ENCODE data around the gene SLC23A2. TPM values are rescaled to one million over a fixed set of nuclear protein-coding genes. Genes with fewer than 3 reads are reported as not detected.

SLC23A2 gene
- total and polyA plus RNA-seq, 7 donors, result 0.60 to 15.2 (median 10.9) TPM

DNA sequence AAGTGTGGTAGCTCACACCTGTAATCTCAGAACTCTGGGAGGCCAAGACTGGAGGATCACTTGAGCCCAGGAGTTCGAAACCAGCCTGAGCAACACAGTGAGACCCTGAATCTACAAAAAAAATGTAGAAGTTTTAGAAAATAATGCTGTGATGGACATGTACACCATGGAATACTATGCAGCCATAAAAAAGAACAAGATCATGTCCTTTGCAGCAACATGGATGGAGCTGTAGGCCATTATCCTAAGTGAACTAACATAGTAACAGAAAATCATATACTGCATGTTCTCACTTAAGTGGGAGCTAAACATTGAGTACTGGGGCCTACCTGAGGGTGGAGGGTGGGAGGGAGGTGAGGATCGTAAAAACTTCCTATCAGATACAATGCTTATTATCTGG is 168.8 kb downstream of the SLC23A2 start:
- H3K36me3 ChIP-seq, result no peaks in the 10 kb centered on the region
- intact Hi-C loops (cut with DNase I), result no loop called here
- TF ChIP-seq EP300 (IDR thresholded peaks at IDR 0.05), result no peak
- H3K4me3 ChIP-seq, result no peak overlapping the region
- H3K9me3 ChIP-seq, result no peaks in the 10 kb centered on the region
- no peaks in the 10 kb centered on the region for H3K27me3 ChIP-seq
- 85 to 92% methylated on average over 2 of the region's 2 CpGs for WGBS, 2 donors
- no peak overlapping the region for H3K27ac ChIP-seq
- H3K4me1 ChIP-seq, result peaks cover 0 to 34% (median 13%) of the 10 kb centered on the region in 4 donors
- DNase-seq, result peak; percentile 17

DNA sequence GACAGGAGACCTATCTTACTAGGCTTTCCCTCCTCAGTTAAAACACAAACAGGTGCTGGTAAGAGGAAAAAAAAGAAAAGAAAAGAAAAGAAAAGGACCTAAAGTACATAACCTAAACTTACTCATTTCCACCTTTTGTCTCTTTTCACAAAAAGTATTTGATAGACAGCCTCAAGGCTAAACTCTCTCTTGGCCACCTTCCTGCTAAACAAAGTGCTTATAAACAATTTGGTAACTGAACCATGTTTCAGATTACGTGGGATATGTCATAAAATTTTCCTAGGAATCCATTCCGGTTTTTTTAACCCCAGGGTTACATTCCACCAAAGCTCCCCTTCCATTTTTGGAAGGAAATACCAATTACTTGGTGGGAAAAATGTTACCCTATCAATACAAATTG is 170.6 kb downstream of the SLC23A2 start:
- intact Hi-C loops (cut with DNase I), result no loop called here
- no peak for DNase-seq
- H3K27ac ChIP-seq, result no peak overlapping the region

DNA sequence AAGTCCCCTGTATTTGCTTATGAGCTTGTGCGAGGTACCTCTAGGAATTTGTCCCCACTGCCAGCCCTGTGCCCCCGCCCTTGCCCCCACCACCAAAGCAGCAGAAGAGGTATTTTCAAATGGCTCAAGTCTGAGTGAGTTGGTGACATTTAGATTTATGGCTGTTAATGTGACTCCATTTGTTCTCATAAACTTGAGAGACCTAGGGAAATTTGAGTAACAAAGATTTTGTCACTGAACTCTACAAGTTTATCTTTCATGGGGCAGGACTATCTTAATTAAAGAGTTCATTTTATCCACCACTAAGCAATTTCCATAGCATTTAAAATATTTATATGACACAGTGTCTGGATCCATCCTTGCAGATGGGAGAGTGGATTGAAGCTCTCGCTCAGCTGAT is 171.1 kb downstream of the SLC23A2 start:
- TF ChIP-seq, protein P1, sequence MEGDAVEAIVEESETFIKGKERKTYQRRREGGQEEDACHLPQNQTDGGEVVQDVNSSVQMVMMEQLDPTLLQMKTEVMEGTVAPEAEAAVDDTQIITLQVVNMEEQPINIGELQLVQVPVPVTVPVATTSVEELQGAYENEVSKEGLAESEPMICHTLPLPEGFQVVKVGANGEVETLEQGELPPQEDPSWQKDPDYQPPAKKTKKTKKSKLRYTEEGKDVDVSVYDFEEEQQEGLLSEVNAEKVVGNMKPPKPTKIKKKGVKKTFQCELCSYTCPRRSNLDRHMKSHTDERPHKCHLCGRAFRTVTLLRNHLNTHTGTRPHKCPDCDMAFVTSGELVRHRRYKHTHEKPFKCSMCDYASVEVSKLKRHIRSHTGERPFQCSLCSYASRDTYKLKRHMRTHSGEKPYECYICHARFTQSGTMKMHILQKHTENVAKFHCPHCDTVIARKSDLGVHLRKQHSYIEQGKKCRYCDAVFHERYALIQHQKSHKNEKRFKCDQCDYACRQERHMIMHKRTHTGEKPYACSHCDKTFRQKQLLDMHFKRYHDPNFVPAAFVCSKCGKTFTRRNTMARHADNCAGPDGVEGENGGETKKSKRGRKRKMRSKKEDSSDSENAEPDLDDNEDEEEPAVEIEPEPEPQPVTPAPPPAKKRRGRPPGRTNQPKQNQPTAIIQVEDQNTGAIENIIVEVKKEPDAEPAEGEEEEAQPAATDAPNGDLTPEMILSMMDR (IDR thresholded peaks at IDR 0.05), result no peak
- TF ChIP-seq POLR2A (IDR thresholded peaks at IDR 0.05) (no peak), POLR2AphosphoS5 (IDR thresholded peaks at IDR 0.05) (no peak), EP300 (IDR thresholded peaks at IDR 0.05) (no peak)
- no peaks in the 10 kb centered on the region for H3K36me3 ChIP-seq
- DNase-seq, result peak; percentile 27
- H3K9me3 ChIP-seq, result no peaks in the 10 kb centered on the region
- 61 to 73% methylated on average over 3 of the region's 3 CpGs for WGBS, 2 donors
- no peak overlapping the region for H3K27ac ChIP-seq
- H3K4me3 ChIP-seq, result no peak overlapping the region
- intact Hi-C loops (cut with DNase I), result no loop called here
- H3K27me3 ChIP-seq, result no peaks in the 10 kb centered on the region
- H3K4me1 ChIP-seq, result peaks cover 0 to 15% (median 2%) of the 10 kb centered on the region in 4 donors

More for the DNA sequence above, 170.6 kb downstream of the SLC23A2 start:
- Histone ChIP-seq H3K4me1 (peaks cover 0 to 19% (median 7%) of the 10 kb centered on the region in 4 donors), H3K4me3 (no peak overlapping the region), H3K36me3 (no peaks in the 10 kb centered on the region), H3K27me3 (no peaks in the 10 kb centered on the region), H3K9me3 (no peaks in the 10 kb centered on the region)
- 42 to 68% methylated on average over 2 of the region's 2 CpGs for WGBS, 2 donors
- no peak for TF ChIP-seq POLR2A (IDR thresholded peaks at IDR 0.05)

DNA sequence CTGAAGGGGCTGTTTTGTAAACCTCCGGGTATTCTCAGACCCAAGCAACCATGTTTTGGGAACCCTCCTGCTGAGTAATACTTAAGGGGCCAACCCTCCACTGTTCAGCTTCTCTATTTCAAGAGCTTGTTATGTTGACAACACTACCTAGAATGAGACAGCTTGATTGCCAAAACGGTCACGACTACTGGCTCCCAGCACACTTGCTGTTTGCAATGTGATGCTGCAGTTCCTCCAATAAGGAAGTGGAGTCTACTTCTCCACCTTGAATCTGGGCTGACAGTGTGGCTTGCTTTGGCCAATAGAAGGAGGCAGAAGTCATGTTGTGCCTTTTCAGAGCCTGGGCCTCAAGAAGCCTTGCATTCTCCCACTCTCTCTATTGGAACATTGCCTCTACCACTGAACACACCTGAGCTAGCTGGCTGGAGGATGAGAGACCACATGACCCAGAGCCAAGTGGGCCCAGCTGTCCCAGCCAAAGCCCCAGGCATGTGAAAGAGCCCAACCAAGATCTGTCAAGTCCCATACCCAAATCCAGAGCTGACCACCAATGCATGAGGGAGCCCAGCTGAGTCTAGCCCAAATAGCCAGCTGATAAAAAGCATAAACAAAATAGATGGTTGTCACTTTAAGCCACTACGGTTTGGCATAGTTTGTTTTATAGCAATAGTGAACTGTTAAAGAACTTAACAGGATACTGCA is 171.6 kb downstream of the SLC23A2 start:
- Histone ChIP-seq H3K9me3 (no peaks in the 10 kb centered on the region), H3K36me3 (no peaks in the 10 kb centered on the region), H3K27me3 (no peaks in the 10 kb centered on the region), H3K27ac (no peak overlapping the region), H3K4me1 (peaks cover 0 to 15% (median 0%) of the 10 kb centered on the region in 4 donors), H3K4me3 (no peak overlapping the region)
- intact Hi-C loops (cut with DNase I), result no loop called here
- peak; percentile 56 for DNase-seq
- TF ChIP-seq EP300 (IDR thresholded peaks at IDR 0.05) (no peak), POLR2A (IDR thresholded peaks at IDR 0.05) (no peak), POLR2AphosphoS5 (IDR thresholded peaks at IDR 0.05) (no peak)
- TF ChIP-seq, protein P1 (IDR thresholded peaks at IDR 0.05), result no peak
- WGBS, 2 donors, result 43 to 46% methylated on average over 4 of the region's 4 CpGs

DNA sequence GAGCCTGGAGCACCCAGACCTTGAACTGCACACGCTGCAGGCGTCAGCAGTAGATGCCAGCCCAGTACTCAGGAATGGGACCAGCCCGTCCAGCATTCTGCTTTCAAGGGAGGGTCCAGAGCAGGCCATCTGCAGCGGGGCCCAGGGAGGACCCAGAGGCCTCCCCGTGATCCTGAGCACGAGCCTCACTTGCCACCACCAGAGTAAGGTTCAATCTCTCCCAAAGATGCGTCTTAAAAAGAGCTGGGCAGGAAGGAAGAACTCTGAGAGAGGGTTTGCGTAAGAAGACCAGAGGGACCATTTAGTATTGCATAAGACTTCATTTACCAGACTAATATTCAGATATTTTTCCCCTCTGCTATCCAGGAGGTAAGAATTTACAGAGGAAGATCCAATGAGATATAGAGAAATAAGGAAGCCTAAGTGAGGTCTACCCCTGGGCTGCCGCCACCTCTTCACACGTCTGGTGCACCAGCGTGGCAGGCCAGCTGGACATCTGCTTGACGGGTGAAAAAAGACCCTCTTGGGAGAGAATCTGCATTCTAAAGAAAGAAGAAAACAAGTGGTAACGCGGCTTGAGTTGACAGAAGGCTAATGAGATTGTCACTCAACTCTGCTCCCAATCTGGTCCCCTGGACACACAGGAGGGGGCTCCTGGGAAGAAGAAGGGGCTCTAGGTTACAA is 172.3 kb downstream of the SLC23A2 start:
- no peaks in the 10 kb centered on the region for H3K27me3 ChIP-seq
- 86 to 91% methylated on average over 14 of the region's 14 CpGs for WGBS, 2 donors
- DNase-seq, result peak; percentile 58
- no peak overlapping the region for H3K4me3 ChIP-seq
- no peaks in the 10 kb centered on the region for H3K9me3 ChIP-seq
- peak overlapping the region in 2 of 4 donors; percentile 30 to 53 for H3K27ac ChIP-seq
- intact Hi-C loops (cut with DNase I), result no loop called here
- H3K36me3 ChIP-seq, result no peaks in the 10 kb centered on the region
- peaks cover 0 to 22% (median 5%) of the 10 kb centered on the region in 4 donors for H3K4me1 ChIP-seq
- TF ChIP-seq POLR2A (IDR thresholded peaks at IDR 0.05) (no peak), EP300 (IDR thresholded peaks at IDR 0.05) (no peak), POLR2AphosphoS5 (IDR thresholded peaks at IDR 0.05) (no peak)
- TF ChIP-seq, protein P1 (IDR thresholded peaks at IDR 0.05), result no peak

Data from sigmoid colon (tissue), 7 donors.